Uterus (tissue), 2 donors: ENCODE measurements around the gene EP400.

Experiments used
- POLR2A ChIP-seq, 2 donors: fragments of 450-650 bp; IDR thresholded peaks; one replicate each; pipeline ENCODE4 v1.6.1; 2016; ENCODE audit warnings: antibody characterized with exemption in 2 of 2, mild to moderate bottlenecking in 1 of 2, moderate library complexity in 1 of 2
- TF ChIP-seq, protein P1 (sequence below), 4 experiments: fragments of 200-600 bp in 2 of 4; fragments of 450-650 bp in 2 of 4; sonication (generic) in 2 of 4; IDR thresholded peaks; one replicate each; pipeline ENCODE4 v1.5.1; 2016 to 2019; ENCODE audit warnings: antibody characterized with exemption in 4 of 4, mild to moderate bottlenecking in 2 of 4, moderate library complexity in 1 of 4

GRCh38 chr12:131917139-131917710 lies 32.5 kb upstream of the EP400 start:
- no peak for TF ChIP-seq POLR2A (IDR thresholded peaks at IDR 0.05)
- TF ChIP-seq, protein P1, sequence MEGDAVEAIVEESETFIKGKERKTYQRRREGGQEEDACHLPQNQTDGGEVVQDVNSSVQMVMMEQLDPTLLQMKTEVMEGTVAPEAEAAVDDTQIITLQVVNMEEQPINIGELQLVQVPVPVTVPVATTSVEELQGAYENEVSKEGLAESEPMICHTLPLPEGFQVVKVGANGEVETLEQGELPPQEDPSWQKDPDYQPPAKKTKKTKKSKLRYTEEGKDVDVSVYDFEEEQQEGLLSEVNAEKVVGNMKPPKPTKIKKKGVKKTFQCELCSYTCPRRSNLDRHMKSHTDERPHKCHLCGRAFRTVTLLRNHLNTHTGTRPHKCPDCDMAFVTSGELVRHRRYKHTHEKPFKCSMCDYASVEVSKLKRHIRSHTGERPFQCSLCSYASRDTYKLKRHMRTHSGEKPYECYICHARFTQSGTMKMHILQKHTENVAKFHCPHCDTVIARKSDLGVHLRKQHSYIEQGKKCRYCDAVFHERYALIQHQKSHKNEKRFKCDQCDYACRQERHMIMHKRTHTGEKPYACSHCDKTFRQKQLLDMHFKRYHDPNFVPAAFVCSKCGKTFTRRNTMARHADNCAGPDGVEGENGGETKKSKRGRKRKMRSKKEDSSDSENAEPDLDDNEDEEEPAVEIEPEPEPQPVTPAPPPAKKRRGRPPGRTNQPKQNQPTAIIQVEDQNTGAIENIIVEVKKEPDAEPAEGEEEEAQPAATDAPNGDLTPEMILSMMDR (IDR thresholded peaks at IDR 0.05), result no peak
